ENCODE data around the gene PGAP1.

The PGAP1 gene, protein sequence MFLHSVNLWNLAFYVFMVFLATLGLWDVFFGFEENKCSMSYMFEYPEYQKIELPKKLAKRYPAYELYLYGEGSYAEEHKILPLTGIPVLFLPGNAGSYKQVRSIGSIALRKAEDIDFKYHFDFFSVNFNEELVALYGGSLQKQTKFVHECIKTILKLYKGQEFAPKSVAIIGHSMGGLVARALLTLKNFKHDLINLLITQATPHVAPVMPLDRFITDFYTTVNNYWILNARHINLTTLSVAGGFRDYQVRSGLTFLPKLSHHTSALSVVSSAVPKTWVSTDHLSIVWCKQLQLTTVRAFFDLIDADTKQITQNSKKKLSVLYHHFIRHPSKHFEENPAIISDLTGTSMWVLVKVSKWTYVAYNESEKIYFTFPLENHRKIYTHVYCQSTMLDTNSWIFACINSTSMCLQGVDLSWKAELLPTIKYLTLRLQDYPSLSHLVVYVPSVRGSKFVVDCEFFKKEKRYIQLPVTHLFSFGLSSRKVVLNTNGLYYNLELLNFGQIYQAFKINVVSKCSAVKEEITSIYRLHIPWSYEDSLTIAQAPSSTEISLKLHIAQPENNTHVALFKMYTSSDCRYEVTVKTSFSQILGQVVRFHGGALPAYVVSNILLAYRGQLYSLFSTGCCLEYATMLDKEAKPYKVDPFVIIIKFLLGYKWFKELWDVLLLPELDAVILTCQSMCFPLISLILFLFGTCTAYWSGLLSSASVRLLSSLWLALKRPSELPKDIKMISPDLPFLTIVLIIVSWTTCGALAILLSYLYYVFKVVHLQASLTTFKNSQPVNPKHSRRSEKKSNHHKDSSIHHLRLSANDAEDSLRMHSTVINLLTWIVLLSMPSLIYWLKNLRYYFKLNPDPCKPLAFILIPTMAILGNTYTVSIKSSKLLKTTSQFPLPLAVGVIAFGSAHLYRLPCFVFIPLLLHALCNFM

DNA sequence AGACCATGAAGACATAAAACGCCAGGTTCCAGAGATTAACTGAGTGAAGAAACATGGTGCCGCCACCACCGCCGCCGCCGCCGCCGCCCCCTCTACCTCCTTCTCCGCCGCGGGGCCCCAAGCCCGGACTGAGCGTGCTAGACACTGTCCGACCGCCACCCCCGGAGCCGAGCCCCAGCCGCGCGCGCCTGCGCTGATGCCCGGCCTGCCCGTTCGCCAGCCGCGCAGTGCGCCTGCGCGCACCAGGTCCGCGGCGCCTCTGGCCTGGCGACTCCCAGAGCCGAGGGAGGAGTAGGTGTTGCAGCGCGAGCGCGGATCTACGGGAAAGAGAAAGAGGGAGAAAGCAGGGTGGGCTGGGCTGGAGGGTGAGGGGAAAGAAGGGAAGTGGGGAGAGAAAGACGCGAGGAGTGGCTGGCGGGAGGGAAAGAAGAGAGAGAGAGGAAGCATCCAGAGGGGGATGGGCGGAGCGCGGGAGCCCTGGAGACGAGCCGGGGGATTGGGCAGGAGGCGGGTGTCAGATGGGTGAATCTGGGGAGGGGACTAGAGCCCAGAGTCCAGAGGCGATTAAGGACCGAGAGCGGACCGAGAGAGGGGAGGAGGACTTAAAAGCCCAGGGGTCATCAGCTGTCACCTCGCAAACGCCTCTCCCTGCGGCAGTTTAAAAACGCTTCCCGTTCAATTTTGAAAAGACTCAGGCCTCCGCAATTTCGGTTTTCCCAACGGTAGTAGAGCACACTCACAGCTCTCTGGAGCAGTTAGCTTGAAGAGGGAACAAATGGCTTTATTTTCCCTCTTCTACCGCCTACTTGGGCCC, at the start of gene PGAP1:
TSS of gene PGAP1 (minus strand) at position 146 of the 814 bp plus-strand sequence. CDS start at position 55, 91 bp downstream.
- ATAC-seq (ENCODE audit: insufficient read depth, low read depth) (peak; percentile 80), DNase-seq (peak; percentile 84)

DNA sequence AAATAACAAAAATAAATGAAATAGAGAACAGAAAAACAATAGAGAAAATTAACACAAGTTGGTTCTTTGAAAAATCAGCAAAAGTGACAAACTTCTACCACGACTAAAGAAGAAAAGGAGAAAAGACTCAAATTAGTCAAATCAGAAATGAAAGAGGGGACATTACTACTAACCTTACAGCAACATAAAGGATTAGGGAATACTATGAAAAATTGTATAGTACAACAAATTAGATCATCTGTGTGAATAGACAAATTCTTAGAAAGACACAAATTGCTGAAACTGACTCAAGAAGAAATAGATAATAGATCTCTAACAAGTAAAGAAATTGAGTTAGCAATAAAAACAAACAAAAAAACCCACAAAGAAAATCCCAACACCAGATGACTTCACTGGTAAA, 48.5 kb upstream of the PGAP1 start:
- no peak overlapping the region for H3K27ac ChIP-seq (ENCODE audit: low read length)
- no peak for TF ChIP-seq EZH2 (IDR thresholded peaks at IDR 0.05; ENCODE audit: borderline replicate concordance, low read depth, low read length, severe bottlenecking)
- TF ChIP-seq, protein P1, sequence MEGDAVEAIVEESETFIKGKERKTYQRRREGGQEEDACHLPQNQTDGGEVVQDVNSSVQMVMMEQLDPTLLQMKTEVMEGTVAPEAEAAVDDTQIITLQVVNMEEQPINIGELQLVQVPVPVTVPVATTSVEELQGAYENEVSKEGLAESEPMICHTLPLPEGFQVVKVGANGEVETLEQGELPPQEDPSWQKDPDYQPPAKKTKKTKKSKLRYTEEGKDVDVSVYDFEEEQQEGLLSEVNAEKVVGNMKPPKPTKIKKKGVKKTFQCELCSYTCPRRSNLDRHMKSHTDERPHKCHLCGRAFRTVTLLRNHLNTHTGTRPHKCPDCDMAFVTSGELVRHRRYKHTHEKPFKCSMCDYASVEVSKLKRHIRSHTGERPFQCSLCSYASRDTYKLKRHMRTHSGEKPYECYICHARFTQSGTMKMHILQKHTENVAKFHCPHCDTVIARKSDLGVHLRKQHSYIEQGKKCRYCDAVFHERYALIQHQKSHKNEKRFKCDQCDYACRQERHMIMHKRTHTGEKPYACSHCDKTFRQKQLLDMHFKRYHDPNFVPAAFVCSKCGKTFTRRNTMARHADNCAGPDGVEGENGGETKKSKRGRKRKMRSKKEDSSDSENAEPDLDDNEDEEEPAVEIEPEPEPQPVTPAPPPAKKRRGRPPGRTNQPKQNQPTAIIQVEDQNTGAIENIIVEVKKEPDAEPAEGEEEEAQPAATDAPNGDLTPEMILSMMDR (IDR thresholded peaks at IDR 0.05; ENCODE audit: borderline replicate concordance, extremely low read depth, low read length, poor library complexity, severe bottlenecking), result no peak
- DNase-seq, result no peak
- H3K4me3 ChIP-seq (ENCODE audit: low read depth in 1 of 2, low read length in 2 of 2), result no peak overlapping the region
- no peaks in the 10 kb centered on the region for H4K20me1 ChIP-seq (ENCODE audit: insufficient read depth, low read length)
- no peaks in the 10 kb centered on the region for H3K4me1 ChIP-seq (ENCODE audit: insufficient read depth, low read length)
- no peaks in the 10 kb centered on the region for H3K9me3 ChIP-seq (ENCODE audit: insufficient read depth, low read length, severe bottlenecking)
- ATAC-seq (ENCODE audit: insufficient read depth, low read depth), result no peak
- no peak overlapping the region for H3K9ac ChIP-seq (ENCODE audit: low read depth, low read length)
- no peaks in the 10 kb centered on the region for H3K79me2 ChIP-seq (ENCODE audit: insufficient read depth, low read length)
- no peak overlapping the region for H2AFZ ChIP-seq (ENCODE audit: low read depth, low read length)
- no peaks in the 10 kb centered on the region for H3K27me3 ChIP-seq (ENCODE audit: insufficient read depth, low read length, poor library complexity)
- no peaks in the 10 kb centered on the region for H3K36me3 ChIP-seq (ENCODE audit: insufficient read depth, low read length)
- H3K4me2 ChIP-seq (ENCODE audit: insufficient read depth, low read length), result no peak overlapping the region

More for the DNA sequence above, at the start of gene PGAP1:
- no peaks in the 10 kb centered on the region for H4K20me1 ChIP-seq (ENCODE audit: insufficient read depth, low read length)
- H3K27ac ChIP-seq (ENCODE audit: low read length), result peak within 1 kb of the TSS; percentile 92
- H3K36me3 ChIP-seq (ENCODE audit: insufficient read depth, low read length), result no peaks in the 10 kb centered on the region
- peaks cover 46% of the 10 kb centered on the region for H3K79me2 ChIP-seq (ENCODE audit: insufficient read depth, low read length)
- peak within 1 kb of the TSS; percentile 74 to 82 for H3K4me3 ChIP-seq (ENCODE audit: low read depth in 1 of 2, low read length in 2 of 2)
- H3K4me1 ChIP-seq (ENCODE audit: insufficient read depth, low read length), result peaks cover 35% of the 10 kb centered on the region
- no peaks in the 10 kb centered on the region for H3K9me3 ChIP-seq (ENCODE audit: insufficient read depth, low read length, severe bottlenecking)
- no peaks in the 10 kb centered on the region for H3K27me3 ChIP-seq (ENCODE audit: insufficient read depth, low read length, poor library complexity)
- TF ChIP-seq, protein P1 (IDR thresholded peaks at IDR 0.05; ENCODE audit: borderline replicate concordance, extremely low read depth, low read length, poor library complexity, severe bottlenecking), result no peak
- no peak for TF ChIP-seq EZH2 (IDR thresholded peaks at IDR 0.05; ENCODE audit: borderline replicate concordance, low read depth, low read length, severe bottlenecking)
- peak within 1 kb of the TSS; percentile 70 for H3K9ac ChIP-seq (ENCODE audit: low read depth, low read length)
- H2AFZ ChIP-seq (ENCODE audit: low read depth, low read length), result peak within 1 kb of the TSS; percentile 84
- peak within 1 kb of the TSS; percentile 68 for H3K4me2 ChIP-seq (ENCODE audit: insufficient read depth, low read length)

DNA sequence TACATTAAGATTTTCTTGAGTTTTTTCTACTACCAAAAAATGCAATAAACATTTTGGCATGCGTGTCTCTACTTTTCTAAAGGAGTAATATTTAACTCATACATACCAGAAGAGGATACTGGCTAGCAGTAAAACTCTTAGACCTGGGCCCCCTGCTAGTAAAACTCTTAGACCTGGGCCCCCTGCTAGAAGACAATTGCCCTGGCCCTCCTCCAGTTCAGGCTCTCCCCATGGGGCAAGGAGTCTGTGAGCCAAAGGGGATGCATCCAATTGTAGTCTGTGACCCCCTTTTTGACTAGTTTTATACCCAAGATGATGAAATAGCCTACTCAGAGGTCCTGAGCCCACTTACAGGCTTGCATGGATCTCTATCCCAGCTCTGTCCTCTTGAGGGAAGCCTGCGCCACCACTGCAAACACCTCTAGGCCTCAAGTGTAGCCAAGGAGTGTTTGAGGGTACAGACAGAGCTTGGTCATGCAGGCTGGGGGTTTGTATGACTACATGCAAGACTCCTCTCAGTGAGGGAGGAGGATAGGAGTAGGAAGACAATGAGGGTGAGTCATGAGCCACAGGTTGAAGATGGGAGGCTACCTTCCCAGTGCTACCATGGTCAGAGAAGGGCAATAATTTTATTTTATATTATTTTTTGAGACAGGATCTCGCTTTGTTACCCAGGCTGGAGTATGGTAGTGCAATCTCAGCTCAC, 45.2 kb upstream of the PGAP1 start:
- H3K4me1 ChIP-seq (ENCODE audit: insufficient read depth, low read length), result no peaks in the 10 kb centered on the region
- H2AFZ ChIP-seq (ENCODE audit: low read depth, low read length), result no peak overlapping the region
- H3K4me2 ChIP-seq (ENCODE audit: insufficient read depth, low read length), result no peak overlapping the region
- no peaks in the 10 kb centered on the region for H3K79me2 ChIP-seq (ENCODE audit: insufficient read depth, low read length)
- no peak overlapping the region for H3K4me3 ChIP-seq (ENCODE audit: low read depth in 1 of 2, low read length in 2 of 2)
- no peaks in the 10 kb centered on the region for H3K9me3 ChIP-seq (ENCODE audit: insufficient read depth, low read length, severe bottlenecking)
- no peak overlapping the region for H3K27ac ChIP-seq (ENCODE audit: low read length)
- H3K36me3 ChIP-seq (ENCODE audit: insufficient read depth, low read length), result no peaks in the 10 kb centered on the region
- DNase-seq (no peak), ATAC-seq (ENCODE audit: insufficient read depth, low read depth) (no peak; the same call in 2 of the 3 replicates)
- H4K20me1 ChIP-seq (ENCODE audit: insufficient read depth, low read length), result no peaks in the 10 kb centered on the region
- no peaks in the 10 kb centered on the region for H3K27me3 ChIP-seq (ENCODE audit: insufficient read depth, low read length, poor library complexity)
- no peak overlapping the region for H3K9ac ChIP-seq (ENCODE audit: low read depth, low read length)
- TF ChIP-seq, protein P1 (IDR thresholded peaks at IDR 0.05; ENCODE audit: borderline replicate concordance, extremely low read depth, low read length, poor library complexity, severe bottlenecking), result no peak
- TF ChIP-seq EZH2 (IDR thresholded peaks at IDR 0.05; ENCODE audit: borderline replicate concordance, low read depth, low read length, severe bottlenecking), result no peak

All from DND-41 (cell line).